ENCODE data around the gene DUSP9. TPM values are rescaled to one million over a fixed set of nuclear protein-coding genes. Genes with fewer than 3 reads are reported as not detected.
"Not testable (repeated sequence)": the region's sequence is repeated elsewhere in the genome, so short reads cannot be mapped to it uniquely, and the experiment has no call there.

DUSP9 gene
- total RNA-seq, 6 experiments from 2014 or later, result 0.33 to 3.9 (median 0.69) TPM

DNA sequence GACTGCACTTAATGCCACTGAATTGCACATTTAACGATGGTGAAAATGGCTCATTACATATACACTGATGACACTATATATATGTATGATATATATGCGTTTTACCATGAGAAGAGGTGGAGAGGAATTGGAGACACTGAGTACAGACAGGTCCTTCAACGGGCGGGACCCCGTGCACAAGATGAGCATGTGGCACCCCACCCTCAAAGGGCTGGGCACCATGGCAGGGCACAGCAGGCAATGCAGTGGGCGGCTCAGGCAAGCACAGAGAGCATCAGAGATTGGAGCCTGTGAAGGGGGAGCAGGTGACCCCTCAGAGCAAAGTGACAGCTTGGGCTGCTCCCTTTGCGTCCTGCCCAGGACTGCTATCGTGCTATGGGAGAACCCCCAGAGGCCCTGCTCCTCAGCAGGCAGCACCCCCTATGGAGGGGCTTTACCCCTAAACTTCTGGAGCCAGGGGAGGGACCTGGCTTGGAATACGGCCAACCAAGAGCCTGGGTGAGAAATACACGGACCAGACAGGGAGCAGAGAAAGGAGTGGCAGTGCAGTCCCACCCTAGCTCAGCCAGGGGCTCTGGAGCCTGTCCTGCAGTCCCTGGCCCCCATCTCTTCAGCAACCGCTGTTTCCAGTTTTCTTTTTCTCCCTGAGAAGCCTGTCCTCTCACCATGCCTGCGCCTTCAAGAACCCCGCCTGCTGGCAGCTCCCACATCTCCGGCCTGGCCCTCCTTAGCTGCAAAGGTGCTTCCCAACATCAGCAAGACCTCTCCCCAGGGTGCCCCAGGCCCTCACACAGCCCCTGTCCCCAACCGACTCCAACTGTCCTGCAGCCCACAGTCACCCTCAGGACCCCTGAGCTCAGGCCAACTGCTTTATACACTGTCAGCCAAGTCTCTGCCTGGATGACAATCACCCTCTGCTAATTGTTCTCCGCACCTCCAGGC is 51.2 kb downstream of the DUSP9 start:
- H3K4me3 ChIP-seq, result no peak overlapping the region
- ATAC-seq (no peak), DNase-seq (no peak)
- H3K27me3 ChIP-seq, result no peaks in the 10 kb centered on the region
- peaks cover 0 to 4% (median 0%) of the 10 kb centered on the region in 4 donors for H3K36me3 ChIP-seq
- no peak overlapping the region for H3K27ac ChIP-seq
- H3K9me3 ChIP-seq, result no peaks in the 10 kb centered on the region
- intact Hi-C loops (cut with DNase I), result no loop called here
- no peak for TF ChIP-seq POLR2A (IDR thresholded peaks at IDR 0.05)
- TF ChIP-seq, protein P1, sequence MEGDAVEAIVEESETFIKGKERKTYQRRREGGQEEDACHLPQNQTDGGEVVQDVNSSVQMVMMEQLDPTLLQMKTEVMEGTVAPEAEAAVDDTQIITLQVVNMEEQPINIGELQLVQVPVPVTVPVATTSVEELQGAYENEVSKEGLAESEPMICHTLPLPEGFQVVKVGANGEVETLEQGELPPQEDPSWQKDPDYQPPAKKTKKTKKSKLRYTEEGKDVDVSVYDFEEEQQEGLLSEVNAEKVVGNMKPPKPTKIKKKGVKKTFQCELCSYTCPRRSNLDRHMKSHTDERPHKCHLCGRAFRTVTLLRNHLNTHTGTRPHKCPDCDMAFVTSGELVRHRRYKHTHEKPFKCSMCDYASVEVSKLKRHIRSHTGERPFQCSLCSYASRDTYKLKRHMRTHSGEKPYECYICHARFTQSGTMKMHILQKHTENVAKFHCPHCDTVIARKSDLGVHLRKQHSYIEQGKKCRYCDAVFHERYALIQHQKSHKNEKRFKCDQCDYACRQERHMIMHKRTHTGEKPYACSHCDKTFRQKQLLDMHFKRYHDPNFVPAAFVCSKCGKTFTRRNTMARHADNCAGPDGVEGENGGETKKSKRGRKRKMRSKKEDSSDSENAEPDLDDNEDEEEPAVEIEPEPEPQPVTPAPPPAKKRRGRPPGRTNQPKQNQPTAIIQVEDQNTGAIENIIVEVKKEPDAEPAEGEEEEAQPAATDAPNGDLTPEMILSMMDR (IDR thresholded peaks at IDR 0.05), result no peak
- WGBS (ENCODE audit: insufficient coverage, low coverage, low lambda C conversion rate, missing lambda C conversion rate), result 82% methylated on average over 10 of the region's 16 CpGs
- H3K4me1 ChIP-seq, result no peaks in the 10 kb centered on the region

DNA sequence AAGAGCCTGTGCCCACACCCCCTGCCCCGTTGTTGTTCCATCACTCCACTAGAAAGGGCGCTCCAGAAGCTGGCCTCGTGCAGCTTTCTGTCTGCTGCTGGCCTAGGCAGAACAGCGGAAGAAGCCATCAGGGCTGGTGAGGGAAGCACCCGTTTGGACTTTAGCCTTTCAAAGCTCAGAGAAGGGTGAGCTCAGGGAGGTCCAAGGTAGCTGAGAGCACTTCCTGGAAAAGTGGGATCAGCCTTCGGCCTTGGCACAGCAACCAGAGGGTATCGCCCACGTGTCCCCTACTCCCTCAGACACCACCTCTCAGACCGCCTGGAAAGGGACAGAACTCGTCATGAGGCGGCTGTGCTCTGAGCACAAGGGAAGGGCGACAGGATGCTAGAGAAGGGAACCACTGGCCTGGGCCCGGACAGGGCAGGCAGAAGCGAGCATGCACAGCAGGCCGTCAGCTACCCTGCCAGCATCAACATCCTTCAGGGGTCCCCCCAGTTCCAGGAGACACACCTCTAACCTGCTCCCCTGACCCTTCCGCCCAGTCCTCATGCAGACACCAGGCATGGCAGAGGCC is 52.3 kb downstream of the DUSP9 start:
- H3K36me3 ChIP-seq; DNase-seq; H3K27me3 ChIP-seq; H3K27ac ChIP-seq; H3K4me3 ChIP-seq; H3K4me1 ChIP-seq; intact Hi-C loops (cut with DNase I); H3K9me3 ChIP-seq; ATAC-seq: not testable (repeated sequence)
- no CpG with 5 or more reads among the region's 16 CpGs for WGBS (ENCODE audit: insufficient coverage, low coverage, low lambda C conversion rate, missing lambda C conversion rate)

DNA sequence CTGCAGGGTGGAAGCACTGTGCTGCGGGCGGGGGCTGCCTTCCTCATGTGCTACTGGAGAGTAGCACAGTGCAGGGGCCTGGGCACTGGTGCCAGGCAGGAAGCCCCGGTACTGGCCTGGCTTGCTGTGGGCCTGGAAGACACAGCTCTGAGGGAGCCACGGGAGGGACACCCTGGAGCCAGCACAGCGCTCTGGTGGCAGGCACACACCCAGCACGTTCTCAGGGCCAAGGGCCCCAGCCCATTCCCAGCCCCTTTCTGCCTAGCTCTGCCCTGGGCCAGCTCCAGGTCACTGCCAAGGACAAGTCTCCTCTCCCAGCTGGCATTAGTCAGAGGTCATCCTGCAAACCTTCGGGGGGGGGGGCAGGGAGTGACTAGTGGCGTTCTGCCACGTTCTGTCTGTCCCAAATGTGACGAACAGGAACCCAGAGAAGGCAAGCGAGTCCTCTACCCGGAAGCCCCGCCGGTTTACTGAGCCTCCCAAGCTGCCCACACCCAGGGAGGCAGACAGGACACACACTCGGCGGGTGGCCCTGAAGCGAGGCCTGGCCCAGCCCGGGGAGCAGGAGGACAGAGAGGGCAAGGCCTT is 52.9 kb downstream of the DUSP9 start:
- H3K27me3 ChIP-seq; DNase-seq; H3K4me3 ChIP-seq; H3K9me3 ChIP-seq; H3K36me3 ChIP-seq; H3K27ac ChIP-seq; H3K4me1 ChIP-seq; intact Hi-C loops (cut with DNase I): not testable (repeated sequence)
- no CpG with 5 or more reads among the region's 18 CpGs for WGBS (ENCODE audit: insufficient coverage, low coverage, low lambda C conversion rate, missing lambda C conversion rate)
- ATAC-seq, result peak in 1 of 4 donors; percentile 11

DNA sequence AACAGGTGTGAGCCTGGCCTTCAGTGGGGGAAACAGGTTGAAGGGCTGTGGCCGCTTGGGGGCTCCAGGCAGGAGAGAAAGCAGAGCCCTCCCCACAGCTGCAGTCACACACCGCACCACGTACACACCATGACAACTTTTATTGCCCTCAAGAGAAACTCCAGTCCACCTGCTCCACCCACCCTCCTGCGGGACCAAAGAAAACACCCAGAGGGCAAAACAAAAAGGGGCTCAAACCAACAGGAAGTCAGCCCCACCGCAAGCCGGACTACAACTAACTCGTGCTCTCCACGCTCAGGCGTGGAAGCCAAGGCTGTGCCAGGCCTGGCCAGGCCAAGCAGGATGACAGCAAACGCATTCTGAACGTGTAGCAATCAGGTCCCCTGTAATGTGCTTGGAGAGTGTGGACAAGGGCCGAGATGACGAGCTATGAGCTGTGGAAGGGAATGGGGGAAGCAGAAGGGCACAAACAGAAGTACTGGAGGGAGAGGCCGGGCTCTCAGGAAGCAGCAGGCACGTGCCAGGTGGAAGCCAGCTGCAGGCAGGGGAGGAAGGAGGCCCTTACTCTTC is 53.5 kb downstream of the DUSP9 start:
- no peak for DNase-seq
- H3K36me3 ChIP-seq, result peaks cover 0 to 4% (median under 1%) of the 10 kb centered on the region in 4 donors
- no peaks in the 10 kb centered on the region for H3K27me3 ChIP-seq
- TF ChIP-seq POLR2A (IDR thresholded peaks at IDR 0.05), result no peak
- TF ChIP-seq, protein P1 (IDR thresholded peaks at IDR 0.05), result no peak
- 79% methylated on average over 7 of the region's 15 CpGs for WGBS (ENCODE audit: insufficient coverage, low coverage, low lambda C conversion rate, missing lambda C conversion rate)
- no peak overlapping the region for H3K4me3 ChIP-seq
- H3K9me3 ChIP-seq, result no peaks in the 10 kb centered on the region
- no peaks in the 10 kb centered on the region for H3K4me1 ChIP-seq
- intact Hi-C loops (cut with DNase I), result no loop called here
- no peak overlapping the region for H3K27ac ChIP-seq
- ATAC-seq, result no peak

Small RNAs within 50 kb of the gene (small RNA-seq; reads per million reads assigned to genes)
- gene RN7SL687P, result 0 reads per million in 2 experiments

Other genes with a start within 250 kb of the DUSP9 start
- not detected for gene PNMA6E, start 245.9 kb upstream of the DUSP9 start, total RNA-seq
- 1 to 10 TPM in 1 of 6 experiments, under 1 TPM in 5; 0.31 to 1.4 (median 0.41) TPM for gene ZFP92, start 235.7 kb upstream of the DUSP9 start, total RNA-seq
- gene TREX2, start 201.1 kb upstream of the DUSP9 start, total RNA-seq, result under 1 TPM in 4 of 6 experiments, not detected in 2; 0.18 to 0.46 (median 0.23) TPM
- gene HAUS7, start 176.6 kb upstream of the DUSP9 start, total RNA-seq, result 10 to 100 TPM in 1 of 6 experiments, 1 to 10 TPM in 5; 5.6 to 14.9 (median 8.8) TPM
- gene BGN, start 152.2 kb upstream of the DUSP9 start, total RNA-seq, result 100 to 1,000 TPM in 4 of 6 experiments, 10 to 100 TPM in 2; 57.0 to 161 (median 122) TPM
- under 1 TPM in 1 of 6 experiments, not detected in 5; 0.07 TPM for gene ATP2B3, start 129.6 kb upstream of the DUSP9 start, total RNA-seq
- gene CCNQ, start 48.1 kb upstream of the DUSP9 start, total RNA-seq, result 10 to 100 TPM in 2 of 6 experiments, 1 to 10 TPM in 4; 5.6 to 14.0 (median 7.5) TPM
- under 1 TPM in 1 of 6 experiments, not detected in 5; 0.86 TPM for gene PNCK, start 26.6 kb downstream of the DUSP9 start, total RNA-seq
- 1 to 10 TPM; 1.6 to 9.2 (median 2.9) TPM for gene SLC6A8, start 40.7 kb downstream of the DUSP9 start, total RNA-seq
- 100 to 1,000 TPM; 100 to 126 (median 107) TPM for gene BCAP31, start 77.2 kb downstream of the DUSP9 start, total RNA-seq
- gene ABCD1, start 77.7 kb downstream of the DUSP9 start, total RNA-seq, result 10 to 100 TPM in 4 of 6 experiments, 1 to 10 TPM in 2; 8.0 to 20.8 (median 10.9) TPM
- gene PLXNB3, start 117.0 kb downstream of the DUSP9 start, total RNA-seq, result 1 to 10 TPM in 3 of 6 experiments, under 1 TPM in 3; 0.55 to 1.7 (median 0.94) TPM
- gene SRPK3, start 133.8 kb downstream of the DUSP9 start, total RNA-seq, result not detected
- gene IDH3G, start 147.2 kb downstream of the DUSP9 start, total RNA-seq, result 10 to 100 TPM; 19.4 to 70.1 (median 27.4) TPM
- 100 to 1,000 TPM; 150 to 221 (median 205) TPM for gene SSR4, start 147.5 kb downstream of the DUSP9 start, total RNA-seq
- 1 to 10 TPM in 5 of 6 experiments, under 1 TPM in 1; 0.61 to 2.3 (median 1.5) TPM for gene PDZD4, start 183.3 kb downstream of the DUSP9 start, total RNA-seq
- gene L1CAM, start 239.0 kb downstream of the DUSP9 start, total RNA-seq, result under 1 TPM in 4 of 6 experiments, not detected in 2; 0.33 to 0.64 (median 0.47) TPM

Measured in right lobe of liver (tissue), 6 donors.